WTC11 (cell line): ENCODE data around the gene ATXN10.

Source experiments
- FOXK1 ChIP-seq: sonication (generic); formaldehyde crosslinking; IDR thresholded peaks from 2 replicates; pipeline ENCODE4 v1.8.0; 2022; ENCODE audit warnings: mild to moderate bottlenecking, moderate library complexity, missing genetic modification reagents
- NR1H2 ChIP-seq: sonication (generic); formaldehyde crosslinking; IDR thresholded peaks from 2 replicates; pipeline ENCODE4 v1.9.0; 2021; ENCODE audit warnings: mild to moderate bottlenecking, moderate library complexity, missing genetic modification reagents
- ZNF121 ChIP-seq: sonication (generic); formaldehyde crosslinking; IDR thresholded peaks from 2 replicates; pipeline ENCODE4 v1.8.0; 2023; ENCODE audit warnings: missing genetic modification reagents
- TF ChIP-seq, protein P1 (sequence below): fragments of 200-600 bp; IDR thresholded peaks from 2 replicates; pipeline ENCODE4 v1.8.0; 2022; ENCODE audit warnings: antibody characterized with exemption

DNA sequence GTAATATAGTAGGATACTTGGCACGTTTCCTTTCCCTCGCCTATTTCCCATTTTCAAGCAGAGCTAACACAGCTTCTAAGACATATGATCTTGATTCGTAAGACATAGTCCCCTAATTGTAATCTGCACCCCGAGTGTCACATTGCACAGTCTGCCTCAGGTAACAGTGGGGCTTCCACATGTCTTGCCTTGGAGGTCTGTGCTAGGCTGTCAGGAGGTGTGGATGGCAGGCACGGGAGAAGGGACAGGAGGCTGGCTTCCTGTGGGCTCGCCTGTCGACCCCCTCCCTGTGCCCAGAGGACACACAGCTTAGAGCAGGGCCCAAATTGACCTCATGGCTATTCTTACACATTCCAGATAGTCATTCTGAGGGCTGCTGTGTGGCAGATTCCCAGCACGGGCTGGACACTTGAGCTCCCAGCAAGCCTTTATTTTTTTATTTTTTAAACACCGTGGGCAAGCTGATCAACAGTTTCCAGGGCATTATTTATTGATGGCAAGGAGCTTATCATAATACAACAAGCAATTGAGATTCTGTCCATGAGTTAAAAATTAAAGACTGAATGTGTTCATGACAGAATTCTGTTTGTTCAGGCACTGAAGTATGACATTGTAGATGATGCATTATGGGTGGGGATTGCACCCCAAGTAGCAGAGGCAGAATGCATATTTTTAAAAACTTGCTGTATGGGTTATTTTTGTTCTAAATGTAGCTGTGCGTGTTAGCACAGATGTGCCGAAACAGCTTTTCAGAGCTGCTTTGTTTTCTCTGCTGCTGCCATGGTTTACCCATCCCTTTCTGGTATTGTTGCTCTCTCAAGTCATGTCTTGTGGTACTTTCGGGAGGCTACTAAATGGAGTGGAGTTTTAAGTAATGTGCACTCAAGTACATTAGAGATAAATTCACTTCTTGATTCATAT is 113.0 kb downstream of the ATXN10 start:
- TF ChIP-seq, protein P1, sequence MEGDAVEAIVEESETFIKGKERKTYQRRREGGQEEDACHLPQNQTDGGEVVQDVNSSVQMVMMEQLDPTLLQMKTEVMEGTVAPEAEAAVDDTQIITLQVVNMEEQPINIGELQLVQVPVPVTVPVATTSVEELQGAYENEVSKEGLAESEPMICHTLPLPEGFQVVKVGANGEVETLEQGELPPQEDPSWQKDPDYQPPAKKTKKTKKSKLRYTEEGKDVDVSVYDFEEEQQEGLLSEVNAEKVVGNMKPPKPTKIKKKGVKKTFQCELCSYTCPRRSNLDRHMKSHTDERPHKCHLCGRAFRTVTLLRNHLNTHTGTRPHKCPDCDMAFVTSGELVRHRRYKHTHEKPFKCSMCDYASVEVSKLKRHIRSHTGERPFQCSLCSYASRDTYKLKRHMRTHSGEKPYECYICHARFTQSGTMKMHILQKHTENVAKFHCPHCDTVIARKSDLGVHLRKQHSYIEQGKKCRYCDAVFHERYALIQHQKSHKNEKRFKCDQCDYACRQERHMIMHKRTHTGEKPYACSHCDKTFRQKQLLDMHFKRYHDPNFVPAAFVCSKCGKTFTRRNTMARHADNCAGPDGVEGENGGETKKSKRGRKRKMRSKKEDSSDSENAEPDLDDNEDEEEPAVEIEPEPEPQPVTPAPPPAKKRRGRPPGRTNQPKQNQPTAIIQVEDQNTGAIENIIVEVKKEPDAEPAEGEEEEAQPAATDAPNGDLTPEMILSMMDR = no peak
- no peak for TF ChIP-seq ZNF121 (CRISPR knock-in tag)
- no peak for TF ChIP-seq FOXK1
- TF ChIP-seq NR1H2 (CRISPR knock-in tag) = no peak
